Measurements from ENCODE around the gene GRID2. TPM values are rescaled to one million over a fixed set of nuclear protein-coding genes. Genes with fewer than 3 reads are reported as not detected.

Gene GRID2
- total RNA-seq, 1 donor from 2014 or later, result not detected

- no peak overlapping the region for H3K4me3 ChIP-seq (ENCODE audit: low read depth, low read length)
- no peak for TF ChIP-seq CTCF (conservative IDR thresholded peaks at IDR 0.05; ENCODE audit: low read depth, low read length)
- DNase-seq (ENCODE audit: low read depth), result no peak
Observed at GRCh38 chr4:93749292-93749761, 1445.6 kb downstream of the GRID2 start.

DNA sequence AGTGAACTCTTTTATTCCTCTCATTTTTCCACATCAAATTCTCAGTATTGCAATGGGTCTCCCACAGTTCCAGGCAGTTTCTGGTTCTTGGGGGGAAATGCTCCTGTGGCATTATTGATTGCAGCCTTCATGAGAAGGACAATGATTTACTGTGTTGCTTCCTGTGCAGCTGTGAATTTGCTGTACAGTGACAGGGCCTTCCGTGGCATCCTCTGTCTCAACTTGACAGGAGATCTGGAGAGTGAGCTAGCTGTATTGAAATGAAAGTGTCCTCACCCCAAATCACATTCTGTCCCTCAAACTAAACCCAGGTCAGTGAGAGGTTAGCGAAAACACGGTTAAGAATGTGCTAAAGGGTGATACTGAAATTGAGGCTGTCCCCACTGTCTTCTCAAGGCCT lies 1447.6 kb downstream of the GRID2 start:
- TF ChIP-seq CTCF (conservative IDR thresholded peaks at IDR 0.05; ENCODE audit: low read depth, low read length), result no peak
- DNase-seq (ENCODE audit: low read depth), result no peak
- H3K4me3 ChIP-seq (ENCODE audit: low read depth, low read length), result no peak overlapping the region

- no peak overlapping the region for H3K4me3 ChIP-seq (ENCODE audit: low read depth, low read length)
- TF ChIP-seq CTCF (conservative IDR thresholded peaks at IDR 0.05; ENCODE audit: low read depth, low read length), result no peak
- DNase-seq (ENCODE audit: low read depth), result no peak
Observed at GRCh38 chr4:93756101-93756500, 1452.3 kb downstream of the GRID2 start.

DNA sequence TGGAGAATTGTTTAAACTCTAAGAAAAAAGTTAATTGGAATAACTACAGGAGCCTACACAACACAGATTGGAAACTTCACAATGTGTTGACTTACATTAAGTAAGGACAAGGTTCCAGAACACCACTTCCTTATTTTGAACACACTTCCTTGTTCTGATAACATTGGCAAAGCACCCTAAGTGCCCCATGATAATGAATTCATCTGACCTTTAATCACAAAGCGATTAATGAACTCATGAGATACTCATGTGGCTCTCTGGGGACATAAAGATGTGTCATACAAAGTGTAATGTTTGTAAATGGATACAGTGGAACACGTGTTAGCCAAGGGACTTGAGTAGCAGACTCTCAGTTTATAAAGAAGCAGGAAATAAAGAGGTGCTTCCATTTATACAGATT lies 1455.7 kb downstream of the GRID2 start:
- no peak overlapping the region for H3K4me3 ChIP-seq (ENCODE audit: low read depth, low read length)
- TF ChIP-seq CTCF (conservative IDR thresholded peaks at IDR 0.05; ENCODE audit: low read depth, low read length), result no peak
- DNase-seq (ENCODE audit: low read depth), result no peak

DNA sequence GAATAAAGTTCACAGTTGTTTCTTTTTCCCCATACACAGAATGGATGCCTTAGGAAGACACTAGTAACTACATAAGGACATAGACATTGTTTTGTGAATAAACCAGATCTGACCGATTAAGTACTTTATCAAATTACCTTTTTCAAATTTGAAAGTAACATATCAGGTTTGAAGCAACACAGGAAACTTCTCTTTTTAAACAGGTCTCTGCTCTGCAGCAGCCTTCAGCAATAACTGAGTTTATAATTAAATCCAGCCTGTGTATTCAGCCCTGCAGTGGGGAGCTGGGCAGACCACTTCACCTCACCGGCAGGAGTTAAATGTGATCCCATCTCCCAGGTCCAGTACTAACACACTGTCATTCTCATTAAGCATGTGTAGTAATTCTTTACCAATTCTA lies 1456.5 kb downstream of the GRID2 start:
- no peak overlapping the region for H3K4me3 ChIP-seq (ENCODE audit: low read depth, low read length)
- TF ChIP-seq CTCF (conservative IDR thresholded peaks at IDR 0.05; ENCODE audit: low read depth, low read length), result no peak
- DNase-seq (ENCODE audit: low read depth), result no peak

- TF ChIP-seq CTCF (conservative IDR thresholded peaks at IDR 0.05; ENCODE audit: low read depth, low read length), result no peak
- no peak for DNase-seq (ENCODE audit: low read depth)
- H3K4me3 ChIP-seq (ENCODE audit: low read depth, low read length), result no peak overlapping the region
Observed at GRCh38 chr4:93761286-93761685, 1457.5 kb downstream of the GRID2 start.

DNA sequence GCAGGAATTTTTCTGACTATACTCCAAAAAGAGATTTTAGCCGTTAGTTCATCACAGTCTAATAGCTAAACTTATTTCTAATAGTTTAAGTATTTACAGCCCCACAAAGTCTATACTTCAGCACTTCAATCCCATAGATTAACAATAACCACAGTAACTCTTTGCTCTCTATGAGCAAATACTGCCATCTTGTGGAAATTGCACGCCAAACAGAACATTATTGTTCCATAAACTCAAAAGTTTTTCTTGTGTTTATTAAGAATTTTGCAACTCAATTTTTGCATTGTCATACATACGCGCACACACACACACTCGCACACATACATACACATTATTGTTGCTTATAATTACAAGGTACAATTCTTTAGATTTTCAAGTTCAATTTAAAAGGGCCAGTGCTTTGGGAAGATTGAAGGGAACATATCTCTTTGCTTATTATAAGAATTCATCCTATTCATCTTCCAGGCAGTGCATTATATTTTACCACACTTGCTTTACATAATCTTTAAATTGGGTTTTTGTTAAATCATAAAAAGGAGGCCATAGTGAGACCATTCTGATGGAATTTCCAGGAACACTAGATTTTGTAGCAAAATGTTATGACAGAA lies 1461.0 kb downstream of the GRID2 start:
- H3K4me3 ChIP-seq (ENCODE audit: low read depth, low read length), result no peak overlapping the region
- TF ChIP-seq CTCF (conservative IDR thresholded peaks at IDR 0.05; ENCODE audit: low read depth, low read length), result peak; percentile 84
- DNase-seq (ENCODE audit: low read depth), result no peak

Measured in epithelial cell of proximal tubule (primary cell).